Lung (tissue), 13 donors: ENCODE measurements around the gene CD3G. TPM values are rescaled to one million over a fixed set of nuclear protein-coding genes. Genes with fewer than 3 reads are reported as not detected.
"Not testable (repeated sequence)": the region's sequence is repeated elsewhere in the genome, so short reads cannot be mapped to it uniquely, and the experiment has no call there.

Experiments
- ATAC-seq: fragments of 200-7000 bp; cut with Tn5 transposase; one replicate; pipeline ENCODE4 v1.9.1; 2020; ENCODE audit warnings: moderate number of reproducible peaks; ENCODE audit not compliant: insufficient read depth, low FRiP score
- DNase-seq, 3 donors: peaks; one replicate each; pipeline ENCODE4 v3.0.0-alpha.2; 2013 to 2017
- H3K27ac ChIP-seq, 2 donors: one replicate each; pipeline ENCODE4 v1.5.1; 2013; ENCODE audit warnings: mild to moderate bottlenecking in 2 of 2, moderate library complexity in 2 of 2, control low read depth in 1 of 2, inconsistent platforms in 1 of 2, low read depth in 1 of 2, low read length in 1 of 2
- H3K27me3 ChIP-seq, 3 donors: one replicate each; pipeline ENCODE4 v1.5.1; 2013; ENCODE audit warnings: low read length in 2 of 3; ENCODE audit not compliant: control insufficient read depth in 3 of 3, insufficient read depth in 3 of 3
- H3K36me3 ChIP-seq, 4 donors: one replicate each; pipeline ENCODE4 v1.5.1; 2013; ENCODE audit warnings: low read length in 4 of 4, mild to moderate bottlenecking in 1 of 4, moderate library complexity in 1 of 4; ENCODE audit not compliant: control insufficient read depth in 4 of 4, insufficient read depth in 4 of 4
- H3K4me1 ChIP-seq, 5 donors: one replicate each; pipeline ENCODE4 v1.5.1; 2013; ENCODE audit warnings: low read length in 5 of 5, mild to moderate bottlenecking in 2 of 5, moderate library complexity in 1 of 5; ENCODE audit not compliant: control insufficient read depth in 5 of 5, insufficient read depth in 5 of 5
- H3K4me3 ChIP-seq: one replicate; pipeline ENCODE4 v1.5.1; 2013; ENCODE audit warnings: mild to moderate bottlenecking, control low read depth, moderate library complexity
- H3K9ac ChIP-seq, 2 donors: one replicate each; pipeline ENCODE4 v1.5.1; 2013; ENCODE audit warnings: low read length in 2 of 2, control low read depth in 1 of 2; ENCODE audit not compliant: insufficient read depth in 1 of 2
- H3K9me3 ChIP-seq, 4 donors: one replicate each; pipeline ENCODE4 v1.5.1; 2013; ENCODE audit warnings: low read length in 3 of 4, mild to moderate bottlenecking in 1 of 4, moderate library complexity in 1 of 4; ENCODE audit not compliant: control insufficient read depth in 4 of 4, insufficient read depth in 3 of 4
- WGBS, 2 donors: extraction: QIAGEN DNeasy Blood & Tissue Kit; methylation state at CpG; one replicate each; pipeline ENCODE4 v1.1.7; 2013; 5-methylcytosine and 5-hydroxymethylcytosine counted together
- polyA plus RNA-seq, 2 donors: library from polyadenylated mRNA; stranded (reverse); fragments of 200-250 nt; gene quantifications; one replicate each; pipeline ENCODE4 v1.2.1, GENCODE V29; 2013
- small RNA-seq: library from RNA; depleted of rRNA; stranded (forward); fragments of <200 nt; gene quantifications from one replicate; pipeline ENCODE3, GENCODE V24; 2014; ENCODE audit warnings: low replicate concordance
- total RNA-seq, 2 donors: library from RNA; depleted of rRNA in 1 of 2; stranded (reverse); fragments of >200 nt in 1 of 2; gene quantifications; one replicate each; pipeline ENCODE4 v1.2.1, GENCODE V29; 2014 to 2021
- TF ChIP-seq, protein P1 (sequence below): IDR thresholded peaks from 2 replicates; pipeline ENCODE4 v1.5.1; 2012; ENCODE audit warnings: mild to moderate bottlenecking; ENCODE audit errors: control extremely low read depth, extremely low read depth
- donor health status: control.
- donor health status: control.
- donor health status: Bipolar disorder and iron deficiency.
- donor health status: healthy.
- donor health status: DM: yes; HTN: yes; CAD: no.

The CD3G gene
- total and polyA plus RNA-seq, 4 donors, result 0.55 to 2.7 (median 1.1) TPM

DNA sequence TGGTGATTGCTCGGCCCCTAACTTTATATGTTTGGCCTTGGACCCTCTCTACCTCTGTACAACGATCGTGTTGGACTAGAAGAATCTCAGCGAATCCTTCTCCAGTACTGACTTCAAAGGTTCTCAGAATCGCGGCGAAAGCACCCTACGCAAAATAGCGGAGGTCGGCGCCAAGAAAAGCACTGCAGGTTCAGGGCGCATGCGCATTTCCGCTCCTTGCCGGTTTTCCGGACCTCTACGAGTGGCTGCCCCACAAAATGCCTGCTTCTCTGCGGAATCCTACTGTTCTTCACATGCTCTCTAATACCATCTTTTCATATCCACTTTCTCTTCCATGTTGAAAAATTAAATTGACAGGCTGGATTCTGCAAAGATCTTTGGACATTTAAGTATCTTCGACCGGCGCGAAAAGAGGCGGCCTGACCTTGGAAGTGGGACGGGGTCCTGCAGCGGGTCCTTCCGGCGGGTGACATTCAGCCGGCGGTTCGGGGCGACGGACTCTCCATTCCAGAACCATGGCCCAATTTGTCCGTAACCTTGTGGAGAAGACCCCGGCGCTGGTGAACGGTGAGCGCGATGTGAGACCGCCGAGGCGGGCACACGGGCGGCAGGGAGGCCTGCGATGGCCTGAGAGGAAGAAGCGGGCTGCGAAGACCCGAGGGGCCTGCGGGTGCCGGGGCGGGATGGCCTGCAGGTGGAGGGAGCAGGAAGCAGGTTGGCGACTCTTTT is 57.2 kb downstream of the CD3G start, which contains the start of gene ATP5MG:
ATP5MG (plus strand) TSS at position 456 of the 729 bp plus-strand sequence; CDS start at position 516, 60 bp downstream.
- TF ChIP-seq, protein P1, sequence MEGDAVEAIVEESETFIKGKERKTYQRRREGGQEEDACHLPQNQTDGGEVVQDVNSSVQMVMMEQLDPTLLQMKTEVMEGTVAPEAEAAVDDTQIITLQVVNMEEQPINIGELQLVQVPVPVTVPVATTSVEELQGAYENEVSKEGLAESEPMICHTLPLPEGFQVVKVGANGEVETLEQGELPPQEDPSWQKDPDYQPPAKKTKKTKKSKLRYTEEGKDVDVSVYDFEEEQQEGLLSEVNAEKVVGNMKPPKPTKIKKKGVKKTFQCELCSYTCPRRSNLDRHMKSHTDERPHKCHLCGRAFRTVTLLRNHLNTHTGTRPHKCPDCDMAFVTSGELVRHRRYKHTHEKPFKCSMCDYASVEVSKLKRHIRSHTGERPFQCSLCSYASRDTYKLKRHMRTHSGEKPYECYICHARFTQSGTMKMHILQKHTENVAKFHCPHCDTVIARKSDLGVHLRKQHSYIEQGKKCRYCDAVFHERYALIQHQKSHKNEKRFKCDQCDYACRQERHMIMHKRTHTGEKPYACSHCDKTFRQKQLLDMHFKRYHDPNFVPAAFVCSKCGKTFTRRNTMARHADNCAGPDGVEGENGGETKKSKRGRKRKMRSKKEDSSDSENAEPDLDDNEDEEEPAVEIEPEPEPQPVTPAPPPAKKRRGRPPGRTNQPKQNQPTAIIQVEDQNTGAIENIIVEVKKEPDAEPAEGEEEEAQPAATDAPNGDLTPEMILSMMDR, result no peak
- Histone ChIP-seq H3K9me3 (no peaks in the 10 kb centered on the region), H3K4me1 (peaks cover 3 to 10% (median 8%) of the 10 kb centered on the region in 5 donors), H3K4me3 (peak within 1 kb of the TSS; percentile 93), H3K27me3 (no peaks in the 10 kb centered on the region), H3K36me3 (peaks cover 0 to 13% (median 3%) of the 10 kb centered on the region in 4 donors), H3K9ac (peak within 1 kb of the TSS; percentile 72 to 88), H3K27ac (peak within 1 kb of the TSS; percentile 64 to 93)
- ATAC-seq, result peak; percentile 82
- WGBS, 2 donors, result 0% methylated on average over 51 of the region's 51 CpGs
- DNase-seq, result peak; percentile 91 to 95 (median 95)

DNA sequence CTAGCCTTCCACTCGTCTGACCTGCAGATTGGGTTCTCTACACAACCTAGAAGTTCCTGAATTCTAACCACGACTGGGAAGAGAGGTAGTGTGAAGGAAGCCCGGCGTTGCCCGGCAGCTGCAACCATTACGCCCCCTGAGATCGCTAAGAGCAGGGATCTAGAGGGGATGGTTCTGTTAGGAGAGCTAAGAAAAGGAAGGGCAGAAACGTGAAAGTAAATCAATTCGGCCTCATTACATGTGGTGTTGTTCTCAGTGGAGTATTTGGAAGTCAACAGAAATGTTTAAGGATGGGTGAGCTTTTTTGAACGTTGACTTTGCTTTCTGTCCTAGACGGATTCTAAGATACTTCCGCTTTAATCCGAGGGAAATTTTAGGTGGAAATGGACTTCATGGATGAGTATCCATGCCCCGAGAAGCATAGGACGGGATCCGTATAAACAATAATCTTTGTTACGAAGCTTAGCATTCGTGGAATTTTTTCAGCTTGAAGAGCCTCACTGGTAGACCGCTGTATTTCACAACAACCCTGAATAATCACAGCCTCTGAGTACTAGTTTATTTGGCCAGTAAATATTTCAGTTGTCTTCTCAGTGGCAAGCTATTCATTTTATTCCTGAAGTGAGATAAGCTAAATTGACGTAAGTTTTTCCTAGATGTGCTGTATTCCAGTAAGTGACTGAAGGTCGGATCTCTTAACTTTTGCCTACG is 57.9 kb downstream of the CD3G start:
- 2% methylated on average over 22 of the region's 22 CpGs for WGBS, 2 donors
- peak in 2 of 3 donors; percentile 17 to 24 for DNase-seq
- Histone ChIP-seq H3K27me3 (no peaks in the 10 kb centered on the region), H3K4me3 (peak overlapping the region; percentile 93), H3K27ac (peak overlapping the region; percentile 64 to 93), H3K4me1 (peaks cover 3 to 13% (median 8%) of the 10 kb centered on the region in 5 donors), H3K36me3 (peaks cover 0 to 13% (median 7%) of the 10 kb centered on the region in 4 donors), H3K9me3 (no peaks in the 10 kb centered on the region), H3K9ac (peak overlapping the region; percentile 56 to 82)
- ATAC-seq, result peak; percentile 20
- TF ChIP-seq, protein P1, result no peak

DNA sequence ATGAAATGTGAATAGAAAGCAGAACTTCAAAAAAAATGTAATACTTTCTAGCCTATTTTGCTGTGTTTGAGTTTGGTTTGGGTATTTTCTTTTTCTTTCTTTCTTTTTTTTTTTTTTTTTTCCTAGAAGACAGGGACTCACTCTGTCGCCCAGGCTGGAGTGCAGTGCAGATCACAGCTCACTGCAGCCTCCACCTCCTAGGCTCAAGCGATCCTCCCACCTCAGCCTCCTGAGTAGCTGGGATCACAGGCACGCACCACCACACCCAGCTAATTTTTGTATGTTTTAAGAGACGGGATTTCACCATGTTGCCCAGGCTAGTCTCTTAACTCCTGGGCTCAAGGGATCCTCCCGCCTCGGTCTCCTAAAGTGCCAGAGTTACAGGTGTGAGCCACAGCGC is 58.5 kb downstream of the CD3G start:
- Histone ChIP-seq H3K27ac (peak overlapping the region in 1 of 2 donors; percentile 64), H3K9ac (peak overlapping the region in 1 of 2 donors; percentile 82), H3K4me1 (peaks cover 3 to 13% (median 8%) of the 10 kb centered on the region in 5 donors)
- H3K36me3 ChIP-seq, DNase-seq, H3K27me3 ChIP-seq, H3K4me3 ChIP-seq, H3K9me3 ChIP-seq, ATAC-seq: not testable (repeated sequence)
- 76 to 83% methylated on average over 7 of the region's 7 CpGs for WGBS, 2 donors

Small RNA genes lying within 50 kb of the gene (small RNA-seq; reads per million reads assigned to genes)
- gene AP001582.1, result not detected

Other genes starting within 250 kb of the CD3G start
- gene SCN4B, start 191.5 kb upstream of the CD3G start, total RNA-seq, result 1 to 10 TPM; 3.1 to 5.2 TPM
- 1 to 10 TPM in 1 of 2 donors, under 1 TPM in 1; 0.95 to 1.5 TPM for gene SCN4B, start 191.5 kb upstream of the CD3G start, polyA plus RNA-seq
- gene SCN2B, start 167.7 kb upstream of the CD3G start, total RNA-seq, result 1 to 10 TPM; 1.0 to 1.6 TPM
- under 1 TPM; 0.03 to 0.20 TPM for gene SCN2B, start 167.7 kb upstream of the CD3G start, polyA plus RNA-seq
- 10 to 100 TPM; 29.3 to 49.1 TPM for gene JAML, start 119.3 kb upstream of the CD3G start, total RNA-seq
- 10 to 100 TPM; 34.4 to 36.5 TPM for gene JAML, start 119.3 kb upstream of the CD3G start, polyA plus RNA-seq
- 10 to 100 TPM; 12.4 to 22.6 TPM for gene MPZL3, start 92.0 kb upstream of the CD3G start, total RNA-seq
- 1 to 10 TPM; 7.7 to 9.9 TPM for gene MPZL3, start 92.0 kb upstream of the CD3G start, polyA plus RNA-seq
- gene MPZL2, start 80.0 kb upstream of the CD3G start, total RNA-seq, result 100 to 1,000 TPM; 116 to 143 TPM
- gene MPZL2, start 80.0 kb upstream of the CD3G start, polyA plus RNA-seq, result 100 to 1,000 TPM in 1 of 2 donors, 10 to 100 TPM in 1; 87.2 to 120 TPM
- gene CD3E, start 39.6 kb upstream of the CD3G start, total RNA-seq, result 1 to 10 TPM; 4.4 to 5.3 TPM
- 1 to 10 TPM; 5.1 to 5.7 TPM for gene CD3E, start 39.6 kb upstream of the CD3G start, polyA plus RNA-seq
- 1 to 10 TPM; 3.8 to 9.3 TPM for gene CD3D, start 1.6 kb upstream of the CD3G start, total RNA-seq
- gene CD3D, start 1.6 kb upstream of the CD3G start, polyA plus RNA-seq, result 1 to 10 TPM; 8.0 to 9.9 TPM
- gene UBE4A, start 15.3 kb downstream of the CD3G start, total RNA-seq, result 10 to 100 TPM; 37.5 to 53.2 TPM
- 10 to 100 TPM; 14.9 to 18.2 TPM for gene UBE4A, start 15.3 kb downstream of the CD3G start, polyA plus RNA-seq
- 100 to 1,000 TPM in 1 of 2 donors, 10 to 100 TPM in 1; 50.4 to 143 TPM for gene ATP5MG, start 57.3 kb downstream of the CD3G start, total RNA-seq
- gene ATP5MG, start 57.3 kb downstream of the CD3G start, polyA plus RNA-seq, result 100 to 1,000 TPM in 1 of 2 donors, 10 to 100 TPM in 1; 96.7 to 367 TPM
- gene KMT2A, start 92.1 kb downstream of the CD3G start, total RNA-seq, result 100 to 1,000 TPM in 1 of 2 donors, 10 to 100 TPM in 1; 44.5 to 127 TPM
- 1 to 10 TPM; 7.7 to 9.5 TPM for gene KMT2A, start 92.1 kb downstream of the CD3G start, polyA plus RNA-seq
- 1 to 10 TPM in 1 of 2 donors, under 1 TPM in 1; 0.95 to 1.6 TPM for gene TTC36, start 183.1 kb downstream of the CD3G start, total RNA-seq
- gene TTC36, start 183.1 kb downstream of the CD3G start, polyA plus RNA-seq, result under 1 TPM; 0.14 to 0.40 TPM
- 10 to 100 TPM; 20.1 to 32.0 TPM for gene TMEM25, start 186.8 kb downstream of the CD3G start, total RNA-seq
- gene TMEM25, start 186.8 kb downstream of the CD3G start, polyA plus RNA-seq, result 10 to 100 TPM in 1 of 2 donors, 1 to 10 TPM in 1; 8.8 to 14.4 TPM
- gene IFT46, start 221.6 kb downstream of the CD3G start, total RNA-seq, result 10 to 100 TPM; 27.2 to 32.9 TPM
- gene IFT46, start 221.6 kb downstream of the CD3G start, polyA plus RNA-seq, result 10 to 100 TPM; 15.3 to 21.7 TPM
- 100 to 1,000 TPM; 114 to 123 TPM for gene ARCN1, start 228.1 kb downstream of the CD3G start, total RNA-seq
- gene ARCN1, start 228.1 kb downstream of the CD3G start, polyA plus RNA-seq, result 10 to 100 TPM; 72.4 to 97.6 TPM